Measurements from ENCODE around the gene PRC1. TPM values are rescaled to one million over a fixed set of nuclear protein-coding genes. Genes with fewer than 3 reads are reported as not detected.

Gene PRC1
- total and polyA plus RNA-seq, 2 of the 13 experiments (the other 11 are each of a cell fraction or from before 2014, with no cell fraction given): 137 to 162 TPM

GRCh38 chr15:90954712-90955623 is 39.4 kb downstream of the PRC1 start, which contains the start of gene RCCD1 (continued):
- 0 out of 2 replicates have a peak, but pooled peaks have one; percentile 65 for TF ChIP-seq NFIB (CRISPR knock-in tag; IDR thresholded peaks at IDR 0.05; ENCODE audit: borderline replicate concordance)

GRCh38 chr15:90953947-90954711 is 40.2 kb downstream of the PRC1 start:
- Histone ChIP-seq H3K4me3 (replicated peaks in 1 of 3; ENCODE audit: insufficient read depth in 1 of 3, low read depth in 2 of 3, low read length in 3 of 3) (peak overlapping the region in 2 of 3 experiments; percentile 65 to 77; a peak in 3 of 6 replicates), H3K27me3 (ENCODE audit: control insufficient read depth in 1 of 2, insufficient read depth in 2 of 2, low read length in 2 of 2) (no peaks in the 10 kb centered on the region), H2AFZ (ENCODE audit: low read length) (no peak overlapping the region), H3K36me3 (replicated peaks in 1 of 2; ENCODE audit: control insufficient read depth in 1 of 2, insufficient read depth in 2 of 2, low read length in 2 of 2) (peaks cover 18 to 49% of the 10 kb centered on the region in 2 experiments; a peak in 4 of 5 replicates), H3K27ac (ENCODE audit: extremely low read length, insufficient read depth, low read length) (peak overlapping the region; percentile 97), H3K79me2 (ENCODE audit: insufficient read depth, low read length) (peaks cover 9% of the 10 kb centered on the region), H3K4me2 (ENCODE audit: low read depth, low read length) (peak overlapping the region; percentile 83; the same call in 1 of the 2 replicates), H4K20me1 (ENCODE audit: insufficient read depth, low read length) (no peaks in the 10 kb centered on the region), H3K9me3 (ENCODE audit: low read length) (no peaks in the 10 kb centered on the region), H3K4me1 (ENCODE audit: insufficient read depth, low read length) (peaks cover 11% of the 10 kb centered on the region), H3K9ac (ENCODE audit: insufficient read depth, low read depth, low read length) (peak overlapping the region; percentile 97; the same call in 1 of the 2 replicates)
- no peak for DNase-seq (ENCODE audit: low spot score)
- no peak for ATAC-seq
- ChIA-PET CTCF (ENCODE audit: low intra/inter-chr PET ratio, low total read pairs) (no interaction called here), POLR2A (interaction anchor here (1.2 to 2.7 kb wide), 6 partner anchors 8 to 51 kb away, joined by 3 to 26 read pairs (median 8); partner anchors contain the start of genes HDDC3, MAN2A2 and UNC45A)
- 86% methylated on average over 13 of the region's 16 CpGs for WGBS (ENCODE audit: low lambda C conversion rate)
- TF ChIP-seq PBX3 (CRISPR knock-in tag; IDR thresholded peaks at IDR 0.05; ENCODE audit: borderline replicate concordance) (no peak), ZNF773 (CRISPR knock-in tag; IDR thresholded peaks at IDR 0.05; ENCODE audit: borderline replicate concordance) (0 out of 2 replicates have a peak, but pooled peaks have one; percentile 1), BATF2 (CRISPR knock-in tag; IDR thresholded peaks at IDR 0.05) (peak; percentile 12; the same call in 1 of the 2 replicates)
- in situ Hi-C loops (cut with HindIII; ENCODE audit: extremely low pct_ligation_motif_present, low pct_unique_long_range_greater_than_20kb): no loop called here
- no peak for FAIRE-seq
- no TSS peak for BruUV-seq (replicated peaks)
- intact Hi-C loops (cut with micrococcal nuclease; ENCODE audit: unreplicated experiment): loop anchor here (2.0 kb wide), 1 partner anchor 19 kb away; the partner anchor contains the start of gene UNC45A

Measured in HepG2 (cell line).